SJCRH30 (cell line): ENCODE data around the gene MIER1. TPM values are rescaled to one million over a fixed set of nuclear protein-coding genes. Genes with fewer than 3 reads are reported as not detected.
"Not testable (repeated sequence)": the region's sequence is repeated elsewhere in the genome, so short reads cannot be mapped to it uniquely, and the experiment has no call there.

ENCODE experiments used
- DNase-seq, 2 experiments: peaks; one replicate each; pipeline ENCODE4 v3.0.0-alpha.2; 2015 to 2020
- H3K27ac ChIP-seq: fragments of 250-450 bp; sonication (Bioruptor Pico); 2 replicates; pipeline ENCODE4 v1.5.1; 2020; ENCODE audit warnings: mild to moderate bottlenecking, moderate library complexity
- H3K27me3 ChIP-seq: fragments of 250-450 bp; sonication (Bioruptor Pico); 2 replicates; pipeline ENCODE4 v1.5.1; 2020; ENCODE audit warnings: mild to moderate bottlenecking, moderate library complexity
- H3K36me3 ChIP-seq: fragments of 250-450 bp; sonication (Bioruptor Pico); 2 replicates; pipeline ENCODE4 v1.5.1; 2020; ENCODE audit warnings: mild to moderate bottlenecking, moderate library complexity
- H3K4me1 ChIP-seq: fragments of 250-450 bp; sonication (Bioruptor Pico); 2 replicates; pipeline ENCODE4 v1.5.1; 2020; ENCODE audit warnings: mild to moderate bottlenecking, moderate library complexity
- H3K4me3 ChIP-seq: fragments of 250-450 bp; sonication (Bioruptor Pico); 2 replicates; pipeline ENCODE4 v1.5.1; 2020; ENCODE audit warnings: mild to moderate bottlenecking, moderate library complexity
- H3K9me3 ChIP-seq: fragments of 250-450 bp; sonication (Bioruptor Pico); replicated peaks from 2 replicates; pipeline ENCODE4 v1.5.1; 2020; ENCODE audit warnings: mild to moderate bottlenecking, moderate library complexity
- total RNA-seq: library from RNA; depleted of rRNA; stranded (reverse); fragments of >200 nt; shearing (Covaris generic); gene quantifications from 2 replicates; pipeline ENCODE4 v1.2.3, GENCODE V29; 2014

Gene MIER1
- total RNA-seq, 1 experiment from 2014 or later: 39.3 TPM

- H3K27ac ChIP-seq: no peak overlapping the region
- no peaks in the 10 kb centered on the region for H3K9me3 ChIP-seq
- H3K27me3 ChIP-seq: no peaks in the 10 kb centered on the region
- H3K4me3 ChIP-seq: no peak overlapping the region
- no peak for DNase-seq
- H3K36me3 ChIP-seq: peaks cover 26% of the 10 kb centered on the region
- H3K4me1 ChIP-seq: no peaks in the 10 kb centered on the region
Observed at GRCh38 chr1:66951513-66951912, 26.7 kb downstream of the MIER1 start.

DNA sequence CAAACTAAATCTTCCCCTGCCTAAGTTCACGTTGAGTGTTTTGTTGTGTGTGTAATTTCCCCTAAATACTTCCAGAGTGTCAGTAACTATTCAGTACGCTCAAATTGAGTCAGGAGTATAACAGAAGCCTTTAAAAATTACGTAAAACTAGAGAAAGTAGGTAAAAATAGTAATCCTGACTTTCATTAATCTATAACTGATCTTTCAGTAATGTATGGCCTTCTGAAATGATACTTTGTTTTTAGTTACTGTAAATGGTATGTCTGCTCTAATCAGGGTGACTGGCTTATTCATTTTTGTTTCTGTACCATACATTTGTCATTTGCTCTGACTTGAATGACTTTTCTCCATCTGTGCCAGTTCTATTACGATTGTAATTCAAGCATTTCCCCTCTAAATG is 29.4 kb downstream of the MIER1 start:
- no peak overlapping the region for H3K27ac ChIP-seq
- H3K9me3 ChIP-seq: no peaks in the 10 kb centered on the region
- no peaks in the 10 kb centered on the region for H3K27me3 ChIP-seq

DNA sequence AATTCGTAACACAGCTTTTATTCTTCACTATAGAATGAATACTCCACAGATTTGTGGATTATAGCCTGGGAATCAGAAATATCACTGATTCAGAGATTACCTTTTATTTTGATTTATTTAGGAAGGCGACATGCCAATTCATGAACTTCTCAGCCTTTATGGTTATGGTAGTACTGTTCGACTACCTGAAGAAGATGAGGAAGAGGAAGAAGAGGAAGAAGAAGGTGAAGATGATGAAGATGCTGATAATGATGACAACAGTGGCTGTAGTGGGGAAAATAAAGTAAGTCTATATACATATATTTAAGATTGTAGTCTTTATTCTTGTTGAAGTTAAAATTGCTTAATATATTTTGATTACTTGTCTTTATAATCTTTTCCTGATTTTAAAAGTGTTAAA is 33.1 kb downstream of the MIER1 start:
- H3K27me3 ChIP-seq: no peaks in the 10 kb centered on the region
- no peaks in the 10 kb centered on the region for H3K9me3 ChIP-seq
- DNase-seq: no peak
- peaks cover 46% of the 10 kb centered on the region for H3K36me3 ChIP-seq
- H3K27ac ChIP-seq: no peak overlapping the region
- no peaks in the 10 kb centered on the region for H3K4me1 ChIP-seq
- H3K4me3 ChIP-seq: no peak overlapping the region

More for the DNA sequence above, 29.4 kb downstream of the MIER1 start:
- Histone ChIP-seq H3K36me3 (peaks cover 28% of the 10 kb centered on the region), H3K4me3 (no peak overlapping the region), H3K4me1 (no peaks in the 10 kb centered on the region)
- DNase-seq: no peak

- H3K36me3 ChIP-seq: peaks cover 73% of the 10 kb centered on the region
- not testable (repeated sequence) for DNase-seq, H3K4me3 ChIP-seq, H3K27ac ChIP-seq, H3K4me1 ChIP-seq, H3K9me3 ChIP-seq, H3K27me3 ChIP-seq
Observed at GRCh38 chr1:66966188-66966873, 41.5 kb downstream of the MIER1 start.

DNA sequence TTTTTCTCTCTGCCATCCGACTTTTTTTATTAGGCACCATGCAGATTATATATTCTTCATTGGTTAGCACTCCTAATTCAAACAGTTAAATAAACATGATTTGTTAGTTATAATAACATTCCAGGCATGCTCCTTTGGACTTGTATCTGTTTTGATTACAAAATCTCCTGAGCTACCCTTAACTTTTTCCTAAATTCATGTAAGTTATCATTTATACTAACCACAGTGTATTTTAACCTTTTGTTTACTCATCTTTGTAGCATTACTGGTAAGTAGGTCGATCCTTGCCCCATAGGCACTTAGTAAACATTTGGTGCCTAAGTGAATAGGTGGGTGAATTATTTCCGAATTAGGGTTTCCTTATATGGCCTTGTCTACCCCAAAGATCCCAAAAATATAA is 43.8 kb downstream of the MIER1 start:
- no peaks in the 10 kb centered on the region for H3K27me3 ChIP-seq

GRCh38 chr1:66978201-66978600 is 53.4 kb downstream of the MIER1 start:
- H3K4me3 ChIP-seq: no peak overlapping the region
- H3K9me3 ChIP-seq: no peaks in the 10 kb centered on the region
- no peak overlapping the region for H3K27ac ChIP-seq
- H3K4me1 ChIP-seq: no peaks in the 10 kb centered on the region
- DNase-seq: no peak
- H3K27me3 ChIP-seq: no peaks in the 10 kb centered on the region
- peaks cover 66% of the 10 kb centered on the region for H3K36me3 ChIP-seq

More for the DNA sequence above, 43.8 kb downstream of the MIER1 start:
- H3K36me3 ChIP-seq: peaks cover 65% of the 10 kb centered on the region
- no peak overlapping the region for H3K4me3 ChIP-seq
- no peaks in the 10 kb centered on the region for H3K4me1 ChIP-seq
- no peak for DNase-seq
- no peaks in the 10 kb centered on the region for H3K9me3 ChIP-seq
- no peak overlapping the region for H3K27ac ChIP-seq

GRCh38 chr1:66979621-66980020 is 54.8 kb downstream of the MIER1 start:
- not testable (repeated sequence) for DNase-seq, H3K27me3 ChIP-seq, H3K4me3 ChIP-seq, H3K27ac ChIP-seq, H3K9me3 ChIP-seq, H3K4me1 ChIP-seq
- peaks cover 66% of the 10 kb centered on the region for H3K36me3 ChIP-seq

DNA sequence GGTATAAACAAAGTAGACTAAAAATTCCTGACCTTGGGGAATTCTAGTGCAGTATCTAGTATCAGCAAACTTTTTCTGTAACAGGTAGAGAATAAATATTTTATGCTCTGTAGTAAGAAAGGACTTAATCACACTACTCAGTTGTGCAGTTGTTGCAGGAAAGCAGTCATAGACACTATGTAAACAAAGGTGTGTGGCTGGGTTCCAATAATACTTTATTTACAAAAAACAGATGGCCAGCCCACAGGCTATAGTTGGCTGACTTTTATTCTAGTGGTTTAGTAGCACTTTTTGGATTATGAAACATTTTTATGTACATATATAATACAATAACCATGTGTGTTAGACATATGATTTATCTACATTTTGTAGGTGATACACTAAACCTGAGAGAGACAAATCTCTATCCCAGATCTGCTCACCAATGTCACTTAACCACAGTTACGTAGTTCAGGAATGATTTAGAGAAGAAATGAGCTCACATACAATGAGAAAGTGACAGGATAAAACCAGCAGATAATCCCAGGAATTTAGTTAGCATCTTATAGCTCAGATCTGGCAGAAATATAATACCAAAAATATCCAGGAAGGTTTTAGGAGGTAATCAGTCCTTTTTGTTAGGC is 56.1 kb downstream of the MIER1 start:
- Histone ChIP-seq H3K27ac (no peak overlapping the region), H3K36me3 (peaks cover 68% of the 10 kb centered on the region)
- DNase-seq: peak in 1 of 2 experiments; percentile 20

GRCh38 chr1:66981679-66982078 is 56.9 kb downstream of the MIER1 start:
- Histone ChIP-seq H3K4me3 (no peak overlapping the region), H3K27me3 (no peaks in the 10 kb centered on the region), H3K27ac (no peak overlapping the region), H3K4me1 (no peaks in the 10 kb centered on the region), H3K9me3 (no peaks in the 10 kb centered on the region), H3K36me3 (peaks cover 73% of the 10 kb centered on the region)
- no peak for DNase-seq

More for the DNA sequence above, 56.1 kb downstream of the MIER1 start:
- H3K27me3 ChIP-seq: no peaks in the 10 kb centered on the region
- H3K9me3 ChIP-seq: no peaks in the 10 kb centered on the region
- H3K4me3 ChIP-seq: no peak overlapping the region
- no peaks in the 10 kb centered on the region for H3K4me1 ChIP-seq

- Histone ChIP-seq H3K36me3 (peaks cover 70% of the 10 kb centered on the region), H3K27ac (no peak overlapping the region)
Observed at GRCh38 chr1:66982561-66983260, 57.9 kb downstream of the MIER1 start.

GRCh38 chr1:66984491-66984890 is 59.7 kb downstream of the MIER1 start:
- H3K36me3 ChIP-seq: peaks cover 69% of the 10 kb centered on the region

More at GRCh38 chr1:66982561-66983260, 57.9 kb downstream of the MIER1 start:
- DNase-seq: no peak
- Histone ChIP-seq H3K27me3 (no peaks in the 10 kb centered on the region), H3K4me1 (no peaks in the 10 kb centered on the region), H3K9me3 (no peaks in the 10 kb centered on the region), H3K4me3 (no peak overlapping the region)

GRCh38 chr1:66985835-66986234 is 61.0 kb downstream of the MIER1 start:
- H3K4me1 ChIP-seq: no peaks in the 10 kb centered on the region
- H3K4me3 ChIP-seq: no peak overlapping the region
- H3K27me3 ChIP-seq: no peaks in the 10 kb centered on the region
- peaks cover 72% of the 10 kb centered on the region for H3K36me3 ChIP-seq
- no peaks in the 10 kb centered on the region for H3K9me3 ChIP-seq
- H3K27ac ChIP-seq: no peak overlapping the region
- no peak for DNase-seq

More at GRCh38 chr1:66984491-66984890, 59.7 kb downstream of the MIER1 start:
- DNase-seq: no peak
- Histone ChIP-seq H3K4me3 (no peak overlapping the region), H3K4me1 (no peaks in the 10 kb centered on the region), H3K9me3 (no peaks in the 10 kb centered on the region), H3K27me3 (no peaks in the 10 kb centered on the region), H3K27ac (no peak overlapping the region)

DNA sequence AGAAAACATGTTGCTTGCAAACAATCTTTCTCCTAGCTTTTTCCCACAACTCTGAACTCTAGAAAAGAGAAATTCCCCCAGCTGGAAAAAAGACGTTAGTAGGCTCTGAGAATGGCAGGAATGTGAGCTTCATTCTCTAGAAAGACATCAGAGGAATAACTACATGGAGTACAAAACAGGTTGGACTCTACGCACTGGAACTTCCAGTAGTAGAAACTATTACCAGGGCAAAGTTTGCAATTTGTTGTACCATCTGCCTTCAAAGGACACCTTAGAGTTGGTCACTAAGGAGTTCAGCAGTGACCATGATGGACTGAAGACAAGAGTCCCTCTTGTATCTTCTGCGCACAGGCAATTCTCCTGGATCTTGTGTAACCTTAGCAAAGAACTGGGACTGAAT is 68.3 kb downstream of the MIER1 start:
- no peak overlapping the region for H3K27ac ChIP-seq
- H3K9me3 ChIP-seq: no peaks in the 10 kb centered on the region
- no peaks in the 10 kb centered on the region for H3K4me1 ChIP-seq
- H3K27me3 ChIP-seq: 0 out of 2 replicates have a peak, but pooled peaks cover 2% of the 10 kb centered on the region
- H3K4me3 ChIP-seq: no peak overlapping the region
- H3K36me3 ChIP-seq: peaks cover 14% of the 10 kb centered on the region
- no peak for DNase-seq

DNA sequence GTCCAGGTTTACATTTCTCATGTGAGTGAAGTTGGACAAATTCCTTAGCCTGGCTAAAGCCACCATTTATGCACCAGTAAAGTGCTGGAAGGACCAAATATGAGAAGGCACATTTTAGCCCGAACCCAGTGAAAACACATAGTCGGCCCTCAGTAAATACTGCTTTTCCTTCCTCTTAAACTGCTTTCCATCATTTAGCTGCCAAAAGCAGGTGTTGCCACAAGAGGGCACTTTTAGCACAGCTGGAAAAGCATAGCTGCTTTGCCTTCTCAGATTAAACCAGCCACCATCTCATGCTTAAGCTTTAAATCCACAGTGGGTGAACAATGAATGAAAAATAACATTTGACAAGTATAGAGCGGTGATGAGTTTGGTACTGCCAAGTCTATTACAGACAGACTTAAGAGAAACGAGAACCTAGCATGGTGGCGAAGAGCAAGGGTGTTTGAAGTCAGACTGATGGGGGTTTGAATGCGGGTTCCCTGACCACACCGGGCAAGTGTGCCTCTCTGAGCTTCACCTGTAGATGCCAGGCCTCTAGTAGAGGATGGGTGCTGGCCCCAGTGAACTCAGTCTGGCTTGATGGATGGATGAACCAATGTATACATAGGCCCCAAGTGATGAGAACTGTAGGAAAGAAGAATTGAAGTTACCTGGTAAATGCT is 71.4 kb downstream of the MIER1 start:
- Histone ChIP-seq H3K4me3 (no peak overlapping the region), H3K27ac (no peak overlapping the region), H3K27me3 (0 out of 2 replicates have a peak, but pooled peaks cover 2% of the 10 kb centered on the region), H3K9me3 (no peaks in the 10 kb centered on the region), H3K4me1 (peaks cover 4% of the 10 kb centered on the region; the same call in 1 of the 2 replicates), H3K36me3 (no peaks in the 10 kb centered on the region; the same call in none of the 2 replicates)
- DNase-seq: peak; percentile 60 to 82
